GM12864 (cell line): ENCODE data around the gene TIGIT.

Experiments
- DNase-seq: peaks from one replicate; pipeline ENCODE4 v3.0.0-alpha.2; 2011; ENCODE audit warnings: low read depth
- H3K4me3 ChIP-seq: 2 replicates; pipeline ENCODE4 v1.5.1; 2011; ENCODE audit warnings: mild to moderate bottlenecking, low read depth, low read length, control low read depth
- TF ChIP-seq, protein P1 (sequence below): IDR thresholded peaks from 2 replicates; pipeline ENCODE4 v1.5.1; 2011; ENCODE audit warnings: low read depth, mild to moderate bottlenecking, moderate library complexity, low read length, control low read depth, inconsistent platforms; ENCODE audit errors: missing control alignments

Gene TIGIT

DNA sequence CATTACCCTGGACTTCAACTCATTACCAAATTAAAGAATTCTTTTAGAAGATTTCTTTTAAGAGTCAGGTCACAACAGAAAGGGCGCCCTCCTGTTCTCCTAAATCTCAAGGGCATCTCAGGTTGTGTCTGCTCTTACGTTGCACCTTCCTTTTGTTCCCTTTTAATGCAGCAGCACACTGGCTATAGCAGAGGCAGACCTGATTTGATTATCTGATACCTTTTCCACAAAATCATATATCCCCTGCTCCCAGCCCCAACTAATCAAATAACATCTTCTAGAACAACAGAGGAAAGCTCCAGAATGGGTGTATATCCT, 40.1 kb downstream of the TIGIT start:
- no peak for DNase-seq
- TF ChIP-seq, protein P1, sequence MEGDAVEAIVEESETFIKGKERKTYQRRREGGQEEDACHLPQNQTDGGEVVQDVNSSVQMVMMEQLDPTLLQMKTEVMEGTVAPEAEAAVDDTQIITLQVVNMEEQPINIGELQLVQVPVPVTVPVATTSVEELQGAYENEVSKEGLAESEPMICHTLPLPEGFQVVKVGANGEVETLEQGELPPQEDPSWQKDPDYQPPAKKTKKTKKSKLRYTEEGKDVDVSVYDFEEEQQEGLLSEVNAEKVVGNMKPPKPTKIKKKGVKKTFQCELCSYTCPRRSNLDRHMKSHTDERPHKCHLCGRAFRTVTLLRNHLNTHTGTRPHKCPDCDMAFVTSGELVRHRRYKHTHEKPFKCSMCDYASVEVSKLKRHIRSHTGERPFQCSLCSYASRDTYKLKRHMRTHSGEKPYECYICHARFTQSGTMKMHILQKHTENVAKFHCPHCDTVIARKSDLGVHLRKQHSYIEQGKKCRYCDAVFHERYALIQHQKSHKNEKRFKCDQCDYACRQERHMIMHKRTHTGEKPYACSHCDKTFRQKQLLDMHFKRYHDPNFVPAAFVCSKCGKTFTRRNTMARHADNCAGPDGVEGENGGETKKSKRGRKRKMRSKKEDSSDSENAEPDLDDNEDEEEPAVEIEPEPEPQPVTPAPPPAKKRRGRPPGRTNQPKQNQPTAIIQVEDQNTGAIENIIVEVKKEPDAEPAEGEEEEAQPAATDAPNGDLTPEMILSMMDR, result no peak
- H3K4me3 ChIP-seq, result no peak overlapping the region

DNA sequence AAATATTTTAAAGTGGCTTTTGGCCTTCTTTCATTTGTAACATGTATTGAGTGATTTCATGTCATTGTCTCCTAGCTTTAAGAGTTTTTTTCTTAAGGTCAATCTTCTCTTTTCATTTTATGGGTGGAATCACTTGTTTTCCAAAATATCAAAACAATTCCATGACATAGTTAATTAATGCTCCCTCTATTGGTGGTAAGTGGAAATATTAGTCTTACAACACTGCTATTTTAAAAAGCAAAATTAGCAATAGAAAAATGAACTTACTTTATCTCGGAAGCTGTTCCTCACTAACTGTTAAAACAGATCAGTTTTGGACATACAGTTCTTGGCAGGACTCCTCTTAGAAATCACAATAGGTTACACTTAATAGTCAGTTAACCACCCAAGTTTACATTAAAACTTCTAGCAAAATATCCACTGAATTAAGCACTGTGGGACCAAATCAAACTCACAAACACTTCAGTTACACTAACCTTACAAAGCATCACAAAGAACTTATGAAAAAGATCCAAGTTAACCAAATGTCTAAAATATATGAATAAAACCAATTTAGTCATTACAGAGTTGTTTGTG, 42.4 kb downstream of the TIGIT start:
- TF ChIP-seq, protein P1, result peak; percentile 7
- H3K4me3 ChIP-seq, result no peak overlapping the region
- DNase-seq, result no peak

DNA sequence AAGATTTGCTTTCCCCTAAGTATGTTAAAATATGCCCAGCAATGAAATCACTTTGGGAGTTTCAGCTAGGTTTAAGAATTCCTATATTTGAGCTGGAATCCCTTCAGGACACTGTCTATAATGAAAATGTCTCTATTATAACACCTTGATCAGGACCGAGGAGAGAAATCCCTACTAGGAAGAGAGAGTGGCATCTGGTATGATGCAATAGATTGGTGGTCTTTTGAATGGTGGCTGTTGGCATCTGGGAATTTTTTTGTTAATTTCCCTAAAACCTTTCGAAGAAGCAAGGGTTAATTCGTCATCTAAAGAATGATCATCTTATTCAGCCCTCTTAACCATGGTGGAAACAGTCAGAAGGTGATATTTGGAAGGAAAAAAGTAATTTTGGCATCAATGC, 43.0 kb downstream of the TIGIT start:
- H3K4me3 ChIP-seq, result no peak overlapping the region
- TF ChIP-seq, protein P1, result no peak
- DNase-seq, result no peak

DNA sequence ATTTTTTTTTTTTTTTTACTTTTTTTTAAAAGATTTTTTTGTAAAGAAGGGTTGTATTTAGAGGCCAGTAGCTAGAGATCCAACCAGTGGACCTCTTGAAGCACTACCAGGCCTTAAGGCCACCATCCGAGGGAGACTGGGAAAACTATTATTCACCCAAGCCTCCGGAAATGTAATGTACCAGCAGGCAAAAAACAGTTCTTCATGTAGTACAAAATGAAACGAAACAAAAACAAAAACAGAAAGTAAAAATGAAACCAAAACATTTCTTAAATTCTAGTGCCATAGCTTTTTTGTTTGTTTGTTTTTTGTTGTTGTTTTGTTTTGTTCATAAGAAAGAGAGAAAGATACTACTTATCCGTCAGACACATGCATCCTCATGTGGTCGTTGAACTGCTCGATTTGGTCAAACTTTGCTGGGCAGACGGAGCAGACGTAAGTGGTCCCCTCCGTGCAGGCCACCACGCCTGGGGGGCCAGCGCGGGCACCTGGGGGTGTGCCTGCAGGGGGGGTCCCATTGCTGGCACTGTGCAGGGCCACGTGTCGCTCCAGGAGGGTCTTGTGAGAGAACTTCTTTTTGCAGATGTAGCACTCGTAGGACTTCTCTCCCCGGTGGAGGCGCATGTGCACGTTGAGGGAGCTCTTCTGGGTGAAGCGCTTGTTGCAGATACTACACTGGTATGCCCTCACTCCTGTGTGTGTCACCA, 45.0 kb downstream of the TIGIT start:
- H3K4me3 ChIP-seq, result no peak overlapping the region
- TF ChIP-seq, protein P1, result no peak
- no peak for DNase-seq

DNA sequence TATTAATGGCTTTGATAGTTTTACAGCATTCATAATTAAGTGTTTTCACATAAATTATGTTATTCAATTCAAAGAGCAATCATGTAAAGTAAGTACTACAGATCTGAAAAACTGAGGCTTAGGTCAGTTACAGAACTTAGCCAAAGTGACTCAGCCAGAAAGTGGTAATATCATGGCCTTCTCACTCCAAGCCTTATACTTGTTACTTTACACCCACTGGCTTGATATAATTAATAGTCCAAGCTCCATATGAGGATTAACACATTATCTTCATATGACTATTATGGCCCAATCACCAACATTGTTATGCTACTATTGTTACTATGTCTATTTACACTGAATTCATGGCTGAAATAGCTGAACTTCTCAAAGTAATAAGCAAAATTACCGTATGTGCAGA, 50.7 kb downstream of the TIGIT start:
- H3K4me3 ChIP-seq, result no peak overlapping the region
- TF ChIP-seq, protein P1, result no peak
- no peak for DNase-seq

DNA sequence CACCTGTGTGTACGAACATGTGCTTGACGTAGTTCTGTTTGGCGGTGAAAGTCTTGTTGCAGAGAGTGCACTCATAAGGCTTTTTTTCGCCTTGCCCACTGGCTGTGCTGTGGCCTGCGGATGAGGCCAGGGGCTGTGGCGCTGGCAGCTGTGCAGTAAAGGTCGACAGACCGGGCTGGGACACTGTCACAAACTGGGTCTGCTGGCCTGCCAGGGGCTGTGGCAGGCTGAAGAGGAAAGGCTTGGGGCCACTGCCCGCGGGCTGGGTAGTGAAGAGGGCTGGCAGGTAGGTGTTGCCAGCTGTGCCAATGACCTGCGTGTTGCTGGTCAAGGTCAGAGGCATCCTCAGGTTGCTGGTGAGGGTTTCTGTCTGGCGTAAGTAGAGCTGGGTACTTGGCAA, 56.4 kb downstream of the TIGIT start:
- no peak for DNase-seq
- H3K4me3 ChIP-seq, result no peak overlapping the region
- TF ChIP-seq, protein P1, result no peak

DNA sequence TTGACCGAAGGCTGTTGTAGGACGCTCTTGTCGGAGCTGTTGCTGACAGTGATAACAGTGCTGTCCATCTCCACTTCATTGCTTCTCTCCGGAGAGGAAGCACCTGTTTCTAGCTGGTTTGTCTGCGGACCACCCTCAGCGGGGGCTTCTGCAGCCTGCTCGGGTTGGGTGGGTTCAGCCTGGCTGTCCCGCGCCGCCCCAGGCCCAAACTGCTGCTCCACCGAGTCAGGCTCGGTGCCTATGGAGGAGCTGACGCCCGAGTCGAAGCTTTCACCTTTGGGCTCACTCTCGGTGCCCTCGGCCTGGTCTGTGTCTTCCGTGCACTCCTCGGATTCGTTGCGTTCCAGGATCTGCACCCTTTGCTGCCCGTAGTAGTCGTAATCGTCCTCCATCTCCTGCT, 56.9 kb downstream of the TIGIT start:
- no peak for DNase-seq
- TF ChIP-seq, protein P1, result no peak
- H3K4me3 ChIP-seq, result no peak overlapping the region
